ENCODE data around the gene CECR2. TPM values are rescaled to one million over a fixed set of nuclear protein-coding genes. Genes with fewer than 3 reads are reported as not detected.
"Not testable (repeated sequence)": the region's sequence is repeated elsewhere in the genome, so short reads cannot be mapped to it uniquely, and the experiment has no call there.

The CECR2 gene
- polyA plus RNA-seq, 1 donor from 2014 or later: not detected

DNA sequence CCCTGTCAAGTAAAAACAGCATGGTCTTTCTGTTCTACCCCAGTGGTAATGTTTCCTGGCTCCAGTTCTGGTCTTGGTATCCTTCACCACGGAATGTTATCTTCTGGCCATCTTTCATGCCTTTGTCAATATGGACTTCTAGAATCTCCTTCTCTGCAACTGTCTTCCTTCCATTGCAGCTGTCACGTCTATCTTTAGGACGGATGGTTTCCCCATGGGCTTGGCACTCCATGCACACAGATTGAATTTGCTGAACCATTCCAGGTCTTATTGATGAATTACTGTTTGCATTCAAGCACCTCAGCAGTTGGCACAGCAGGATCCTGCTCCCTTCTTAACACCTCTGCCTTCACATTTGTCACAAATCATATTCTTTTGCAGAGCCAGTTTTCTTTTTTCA is 149.1 kb downstream of the CECR2 start:
- no peak overlapping the region for H3K27ac Mint-ChIP-seq
- no peaks in the 10 kb centered on the region for H3K36me3 Mint-ChIP-seq
- no peaks in the 10 kb centered on the region for H3K9me3 Mint-ChIP-seq
- no peak overlapping the region for H3K4me3 Mint-ChIP-seq
- H3K4me1 Mint-ChIP-seq: peaks cover 0 to 2% (median 0%) of the 10 kb centered on the region in 3 donors
- H3K27me3 Mint-ChIP-seq: peaks cover 14% of the 10 kb centered on the region

DNA sequence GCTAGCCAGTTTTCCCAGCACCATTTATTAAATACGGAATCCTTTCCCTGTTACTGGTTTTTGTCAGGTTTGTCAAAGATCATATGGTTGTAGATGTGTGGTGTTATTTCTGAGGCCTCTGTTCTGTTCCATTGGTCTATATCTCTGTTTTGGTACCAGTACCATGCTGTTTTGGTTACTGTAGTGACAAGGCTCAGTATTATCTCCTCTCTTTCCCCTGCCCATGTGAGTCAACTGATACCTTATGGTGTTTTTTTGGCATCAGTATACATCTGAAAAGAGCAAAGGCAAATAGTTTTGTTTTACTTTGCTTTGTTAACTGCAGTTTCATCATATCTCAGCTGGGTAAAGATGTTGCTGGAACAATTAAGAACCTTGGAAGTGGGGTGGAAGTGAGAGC is 152.7 kb downstream of the CECR2 start:
- H3K27me3 Mint-ChIP-seq: peaks cover 27% of the 10 kb centered on the region
- not testable (repeated sequence) for H3K36me3 Mint-ChIP-seq, H3K9me3 Mint-ChIP-seq, H3K4me3 Mint-ChIP-seq, H3K27ac Mint-ChIP-seq, H3K4me1 Mint-ChIP-seq

DNA sequence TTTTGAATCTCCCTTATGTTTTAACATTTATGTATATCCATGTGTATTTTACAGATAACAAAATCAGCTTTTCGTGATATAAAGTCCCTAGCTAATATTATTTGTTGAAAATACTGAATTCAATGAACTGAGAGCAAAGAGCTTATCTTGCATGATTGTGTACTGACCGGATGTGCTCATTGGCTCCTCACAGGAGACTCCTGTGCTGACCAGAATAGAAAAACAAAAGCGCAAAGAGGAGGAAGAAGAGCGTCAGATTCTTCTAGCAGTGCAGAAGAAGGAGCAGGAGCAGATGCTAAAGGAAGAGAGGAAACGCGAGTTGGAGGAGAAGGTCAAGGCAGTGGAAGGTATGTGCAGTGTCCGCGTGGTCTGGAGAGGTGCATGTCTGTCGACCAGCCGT is 154.7 kb downstream of the CECR2 start:
- H3K4me3 Mint-ChIP-seq: no peak overlapping the region
- H3K4me1 Mint-ChIP-seq: peaks cover 0 to 3% (median 2%) of the 10 kb centered on the region in 3 donors
- H3K27ac Mint-ChIP-seq: no peak overlapping the region
- no peaks in the 10 kb centered on the region for H3K36me3 Mint-ChIP-seq
- H3K9me3 Mint-ChIP-seq: peaks cover 0 to under 1% (median 0%) of the 10 kb centered on the region in 3 donors
- peaks cover 34% of the 10 kb centered on the region for H3K27me3 Mint-ChIP-seq

DNA sequence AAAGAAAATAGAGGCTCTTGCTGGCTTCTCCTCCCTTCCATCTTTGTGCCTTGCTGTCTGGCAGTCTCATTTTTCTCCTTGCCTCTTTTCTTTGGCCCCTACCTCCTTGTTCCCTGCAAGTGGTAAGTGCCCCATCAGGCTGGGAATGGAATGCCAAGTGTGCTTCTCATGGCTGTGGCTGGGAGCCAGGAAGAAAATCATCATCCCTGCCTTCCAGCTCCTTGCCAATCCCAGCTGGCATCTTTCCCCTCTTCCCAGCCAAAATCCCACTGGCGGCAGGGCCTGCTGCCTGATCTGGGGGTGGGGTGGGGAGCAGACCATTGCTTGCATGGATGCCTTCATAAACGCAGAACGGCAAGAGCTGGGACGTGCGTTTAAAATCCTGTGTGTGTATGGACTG is 167.0 kb downstream of the CECR2 start:
- H3K4me1 Mint-ChIP-seq: no peaks in the 10 kb centered on the region
- no peak overlapping the region for H3K4me3 Mint-ChIP-seq
- no peaks in the 10 kb centered on the region for H3K27me3 Mint-ChIP-seq
- H3K36me3 Mint-ChIP-seq: no peaks in the 10 kb centered on the region
- no peak overlapping the region for H3K27ac Mint-ChIP-seq
- H3K9me3 Mint-ChIP-seq: no peaks in the 10 kb centered on the region

DNA sequence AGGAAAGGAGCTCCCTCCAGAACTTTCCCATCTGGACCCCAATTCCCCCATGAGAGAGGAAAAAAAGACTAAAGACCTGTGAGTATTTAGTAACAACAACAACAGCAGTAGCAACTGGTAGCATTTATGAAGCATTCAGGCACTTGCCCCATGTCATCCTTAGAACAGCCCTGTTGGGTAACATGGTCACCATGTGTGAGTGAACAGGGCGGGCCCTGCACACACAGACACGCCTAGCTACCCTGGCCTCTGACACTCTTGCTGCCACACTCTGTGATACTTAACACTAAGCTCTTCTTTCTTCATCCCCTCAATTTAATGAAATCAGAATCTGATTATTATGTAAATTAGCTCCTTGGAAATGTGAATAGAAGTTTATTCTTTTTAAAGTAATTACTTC is 167.9 kb downstream of the CECR2 start:
- Mint-ChIP-seq H3K36me3 (no peaks in the 10 kb centered on the region), H3K4me1 (no peaks in the 10 kb centered on the region), H3K4me3 (no peak overlapping the region), H3K27me3 (no peaks in the 10 kb centered on the region), H3K9me3 (no peaks in the 10 kb centered on the region), H3K27ac (no peak overlapping the region)

DNA sequence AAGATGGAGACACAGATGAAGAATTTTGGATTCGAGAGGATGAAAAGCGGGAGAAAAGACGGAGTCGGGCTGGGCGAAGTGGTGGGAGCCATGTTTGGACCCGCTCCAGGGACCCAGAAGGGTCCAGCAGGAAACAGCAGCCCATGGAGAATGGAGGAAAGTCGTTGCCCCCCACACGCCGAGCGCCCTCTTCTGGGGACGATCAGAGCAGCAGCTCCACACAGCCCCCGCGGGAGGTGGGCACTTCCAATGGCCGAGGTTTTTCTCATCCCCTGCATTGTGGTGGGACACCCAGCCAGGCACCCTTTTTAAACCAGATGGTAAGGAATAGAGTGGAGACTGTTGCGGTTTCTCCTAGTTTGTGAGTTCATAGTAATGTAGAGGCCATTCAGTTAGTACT is 171.2 kb downstream of the CECR2 start:
- no peak overlapping the region for H3K27ac Mint-ChIP-seq
- no peaks in the 10 kb centered on the region for H3K27me3 Mint-ChIP-seq
- no peak overlapping the region for H3K4me3 Mint-ChIP-seq
- H3K4me1 Mint-ChIP-seq: no peaks in the 10 kb centered on the region
- H3K9me3 Mint-ChIP-seq: no peaks in the 10 kb centered on the region
- no peaks in the 10 kb centered on the region for H3K36me3 Mint-ChIP-seq

DNA sequence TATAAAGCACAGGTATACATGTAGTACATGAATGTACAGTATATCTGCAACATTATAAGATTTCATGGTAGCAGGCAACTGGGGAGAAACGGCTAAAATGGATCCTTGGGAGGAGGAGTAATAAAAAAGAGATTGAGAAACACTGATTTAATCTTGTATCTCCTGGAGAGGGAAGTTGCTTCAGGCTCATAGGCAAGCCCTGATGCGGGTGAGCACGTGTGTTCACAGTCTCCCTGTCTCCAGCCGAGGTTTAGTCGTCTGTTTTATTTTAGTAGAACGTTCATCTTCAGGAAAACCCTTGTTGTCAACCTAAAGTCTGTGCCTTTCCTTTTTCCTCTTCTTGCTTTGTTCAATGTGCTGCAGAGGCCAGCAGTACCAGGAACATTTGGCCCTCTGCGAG is 172.2 kb downstream of the CECR2 start:
- Mint-ChIP-seq H3K27ac (no peak overlapping the region), H3K4me3 (no peak overlapping the region), H3K36me3 (no peaks in the 10 kb centered on the region)

DNA sequence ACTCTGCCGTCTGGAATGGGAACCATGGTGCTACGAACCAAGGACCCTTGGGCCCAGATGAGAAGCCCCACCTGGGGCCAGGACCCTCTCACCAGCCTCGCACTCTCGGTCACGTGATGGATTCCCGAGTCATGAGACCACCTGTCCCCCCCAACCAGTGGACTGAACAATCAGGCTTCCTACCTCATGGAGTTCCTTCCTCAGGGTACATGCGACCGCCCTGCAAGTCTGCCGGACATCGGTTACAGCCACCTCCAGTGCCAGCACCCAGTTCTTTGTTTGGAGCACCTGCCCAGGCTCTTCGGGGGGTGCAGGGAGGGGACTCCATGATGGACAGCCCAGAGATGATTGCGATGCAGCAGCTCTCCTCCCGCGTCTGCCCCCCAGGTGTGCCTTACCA is 173.2 kb downstream of the CECR2 start:
- Mint-ChIP-seq H3K9me3 (no peaks in the 10 kb centered on the region), H3K4me3 (no peak overlapping the region), H3K27ac (no peak overlapping the region), H3K36me3 (no peaks in the 10 kb centered on the region), H3K4me1 (no peaks in the 10 kb centered on the region), H3K27me3 (no peaks in the 10 kb centered on the region)

More for the DNA sequence above, 172.2 kb downstream of the CECR2 start:
- H3K27me3 Mint-ChIP-seq: no peaks in the 10 kb centered on the region
- H3K9me3 Mint-ChIP-seq: no peaks in the 10 kb centered on the region
- H3K4me1 Mint-ChIP-seq: no peaks in the 10 kb centered on the region

DNA sequence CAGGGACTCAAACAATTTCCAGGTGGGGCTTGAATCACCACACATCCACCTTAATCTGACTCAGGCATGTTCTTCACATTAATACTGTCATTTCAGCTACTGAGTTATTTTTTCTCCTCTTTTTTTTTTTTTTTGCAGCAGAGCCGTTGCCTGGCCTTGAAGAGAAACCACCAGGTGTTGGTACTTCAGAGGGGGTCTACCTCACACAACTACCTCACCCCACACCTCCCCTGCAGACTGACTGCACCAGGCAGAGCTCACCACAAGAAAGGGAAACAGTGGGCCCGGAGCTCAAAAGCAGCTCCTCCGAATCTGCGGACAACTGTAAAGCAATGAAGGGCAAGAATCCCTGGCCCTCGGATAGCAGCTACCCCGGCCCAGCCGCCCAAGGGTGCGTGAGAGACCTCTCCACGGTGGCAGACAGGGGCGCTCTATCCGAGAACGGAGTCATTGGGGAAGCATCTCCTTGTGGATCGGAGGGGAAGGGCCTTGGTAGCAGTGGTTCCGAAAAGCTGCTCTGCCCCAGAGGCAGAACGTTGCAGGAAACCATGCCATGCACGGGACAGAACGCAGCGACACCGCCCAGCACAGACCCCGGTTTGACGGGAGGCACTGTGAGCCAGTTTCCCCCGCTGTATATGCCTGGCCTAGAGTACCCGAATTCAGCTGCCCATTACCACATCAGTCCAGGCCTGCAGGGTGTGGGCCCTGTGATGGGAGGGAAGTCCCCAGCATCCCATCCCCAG is 178.9 kb downstream of the CECR2 start:
- no peak overlapping the region for H3K4me3 Mint-ChIP-seq
- no peaks in the 10 kb centered on the region for H3K36me3 Mint-ChIP-seq
- H3K4me1 Mint-ChIP-seq: no peaks in the 10 kb centered on the region
- no peaks in the 10 kb centered on the region for H3K9me3 Mint-ChIP-seq
- H3K27ac Mint-ChIP-seq: peak overlapping the region in 1 of 3 donors; percentile 81
- H3K27me3 Mint-ChIP-seq: no peaks in the 10 kb centered on the region

DNA sequence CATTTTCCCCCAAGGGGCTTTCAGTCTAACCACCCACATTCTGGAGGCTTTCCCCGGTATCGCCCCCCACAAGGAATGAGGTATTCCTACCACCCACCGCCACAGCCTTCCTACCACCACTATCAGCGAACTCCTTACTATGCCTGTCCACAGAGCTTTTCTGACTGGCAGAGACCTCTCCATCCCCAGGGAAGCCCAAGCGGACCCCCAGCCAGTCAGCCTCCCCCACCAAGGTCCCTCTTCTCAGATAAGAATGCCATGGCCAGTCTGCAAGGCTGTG is 179.4 kb downstream of the CECR2 start:
- H3K36me3 Mint-ChIP-seq: no peaks in the 10 kb centered on the region
- no peak overlapping the region for H3K4me3 Mint-ChIP-seq
- H3K27me3 Mint-ChIP-seq: no peaks in the 10 kb centered on the region
- peak overlapping the region in 1 of 3 donors; percentile 81 for H3K27ac Mint-ChIP-seq
- no peaks in the 10 kb centered on the region for H3K9me3 Mint-ChIP-seq
- H3K4me1 Mint-ChIP-seq: no peaks in the 10 kb centered on the region

DNA sequence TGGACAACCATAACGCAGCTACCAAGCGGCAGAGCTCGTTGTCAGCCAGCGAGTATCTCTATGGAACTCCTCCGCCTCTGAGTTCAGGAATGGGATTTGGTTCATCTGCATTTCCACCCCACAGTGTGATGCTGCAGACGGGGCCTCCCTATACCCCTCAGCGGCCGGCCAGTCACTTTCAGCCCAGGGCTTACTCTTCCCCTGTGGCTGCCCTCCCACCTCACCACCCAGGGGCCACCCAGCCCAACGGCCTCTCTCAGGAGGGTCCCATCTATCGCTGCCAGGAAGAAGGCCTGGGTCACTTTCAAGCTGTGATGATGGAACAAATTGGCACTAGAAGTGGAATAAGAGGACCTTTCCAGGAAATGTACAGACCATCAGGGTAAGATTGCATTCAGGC is 179.9 kb downstream of the CECR2 start:
- Mint-ChIP-seq H3K36me3 (no peaks in the 10 kb centered on the region), H3K9me3 (no peaks in the 10 kb centered on the region), H3K27ac (no peak overlapping the region), H3K27me3 (no peaks in the 10 kb centered on the region), H3K4me1 (no peaks in the 10 kb centered on the region), H3K4me3 (no peak overlapping the region)

DNA sequence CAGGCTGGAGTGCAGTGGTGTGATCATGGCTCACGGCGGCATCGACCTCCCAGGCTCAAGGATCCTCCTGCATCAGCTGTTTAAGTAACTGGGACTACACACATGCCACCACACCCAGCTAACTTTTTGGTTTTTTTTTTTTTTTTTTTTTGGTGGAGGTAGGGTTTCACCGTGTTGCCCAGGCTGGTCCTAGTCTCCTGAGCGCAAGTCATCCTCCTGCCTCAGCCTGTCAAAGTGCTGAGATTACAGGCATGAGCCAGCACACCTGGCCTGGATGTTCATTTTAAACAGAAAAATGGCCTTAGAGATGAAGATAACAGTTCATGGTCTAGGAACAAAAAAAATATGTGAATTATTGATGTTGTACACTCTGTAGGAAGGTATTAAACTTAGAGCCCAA is 180.4 kb downstream of the CECR2 start:
- Mint-ChIP-seq H3K27ac (no peak overlapping the region), H3K4me1 (no peaks in the 10 kb centered on the region), H3K9me3 (no peaks in the 10 kb centered on the region), H3K36me3 (no peaks in the 10 kb centered on the region), H3K27me3 (no peaks in the 10 kb centered on the region), H3K4me3 (no peak overlapping the region)

DNA sequence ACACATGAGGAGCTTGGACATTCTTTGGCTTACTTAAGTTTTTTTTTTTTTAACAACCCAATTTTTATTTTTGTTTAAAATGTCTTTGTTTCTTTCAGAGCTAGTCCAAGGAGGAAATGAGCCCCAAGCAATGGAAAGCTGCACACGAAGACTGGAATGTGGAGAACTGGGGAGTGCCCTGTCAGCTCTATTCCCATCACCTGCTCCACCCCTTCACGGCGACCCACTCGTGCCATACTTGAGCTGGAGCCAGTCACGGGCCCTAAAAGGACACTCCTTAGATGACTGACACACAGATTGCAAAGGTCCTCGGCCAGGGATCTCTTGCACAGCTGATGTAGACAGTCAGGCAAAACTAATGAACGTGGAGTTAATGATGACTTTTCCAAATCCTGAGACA is 183.5 kb downstream of the CECR2 start:
- H3K27me3 Mint-ChIP-seq: no peaks in the 10 kb centered on the region
- H3K4me1 Mint-ChIP-seq: no peaks in the 10 kb centered on the region
- no peak overlapping the region for H3K27ac Mint-ChIP-seq
- H3K36me3 Mint-ChIP-seq: peaks cover 2% of the 10 kb centered on the region
- no peak overlapping the region for H3K4me3 Mint-ChIP-seq
- no peaks in the 10 kb centered on the region for H3K9me3 Mint-ChIP-seq

DNA sequence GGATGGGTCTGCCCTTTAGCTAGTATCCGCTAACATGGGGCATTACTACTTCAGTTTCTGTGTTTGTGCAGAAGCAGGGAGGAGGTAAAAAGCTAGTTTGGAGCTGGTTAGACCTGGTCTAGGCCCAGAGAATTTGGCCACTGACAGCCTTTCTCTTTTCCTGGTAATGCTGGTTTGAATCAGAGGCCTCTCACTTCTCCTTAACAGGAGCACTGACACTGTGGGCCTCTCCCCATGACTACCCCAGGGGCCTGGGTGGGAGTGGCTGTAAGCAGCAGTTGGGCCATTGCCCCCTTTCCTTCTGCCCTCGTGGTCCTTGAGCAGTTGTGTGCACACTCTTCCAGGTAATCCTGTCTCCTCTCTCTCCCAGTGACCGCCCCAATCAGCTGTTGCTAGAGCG is 185.6 kb downstream of the CECR2 start:
- H3K27ac Mint-ChIP-seq: no peak overlapping the region
- no peak overlapping the region for H3K4me3 Mint-ChIP-seq
- H3K9me3 Mint-ChIP-seq: no peaks in the 10 kb centered on the region
- H3K27me3 Mint-ChIP-seq: peaks cover 6% of the 10 kb centered on the region
- H3K4me1 Mint-ChIP-seq: peaks cover 0 to 2% (median 0%) of the 10 kb centered on the region in 3 donors
- peaks cover 2% of the 10 kb centered on the region for H3K36me3 Mint-ChIP-seq

DNA sequence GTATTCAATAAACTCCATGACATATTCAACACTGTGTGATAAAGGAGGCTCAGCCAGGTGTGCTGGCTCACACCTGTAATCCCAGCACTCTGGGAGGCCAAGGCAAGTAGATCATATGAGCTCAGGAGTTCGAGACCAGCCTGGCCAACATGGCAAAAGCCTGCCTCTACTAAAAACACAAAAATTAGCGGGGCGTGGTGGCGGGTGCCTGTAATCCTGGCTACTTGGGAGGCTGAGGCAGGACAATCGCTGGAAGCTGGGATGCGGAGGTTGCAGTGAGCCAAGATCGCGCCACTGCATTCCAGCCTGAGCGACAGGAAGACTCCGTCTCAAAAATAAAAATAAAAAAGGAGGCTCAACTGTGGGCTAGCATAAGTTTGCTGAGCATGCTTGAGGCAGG is 189.9 kb downstream of the CECR2 start:
- Mint-ChIP-seq H3K36me3 (peaks cover 2% of the 10 kb centered on the region), H3K27me3 (peaks cover 8% of the 10 kb centered on the region), H3K4me1 (peaks cover 0 to 2% (median 0%) of the 10 kb centered on the region in 3 donors), H3K4me3 (no peak overlapping the region), H3K27ac (peak overlapping the region in 1 of 3 donors; percentile 13), H3K9me3 (no peaks in the 10 kb centered on the region)

DNA sequence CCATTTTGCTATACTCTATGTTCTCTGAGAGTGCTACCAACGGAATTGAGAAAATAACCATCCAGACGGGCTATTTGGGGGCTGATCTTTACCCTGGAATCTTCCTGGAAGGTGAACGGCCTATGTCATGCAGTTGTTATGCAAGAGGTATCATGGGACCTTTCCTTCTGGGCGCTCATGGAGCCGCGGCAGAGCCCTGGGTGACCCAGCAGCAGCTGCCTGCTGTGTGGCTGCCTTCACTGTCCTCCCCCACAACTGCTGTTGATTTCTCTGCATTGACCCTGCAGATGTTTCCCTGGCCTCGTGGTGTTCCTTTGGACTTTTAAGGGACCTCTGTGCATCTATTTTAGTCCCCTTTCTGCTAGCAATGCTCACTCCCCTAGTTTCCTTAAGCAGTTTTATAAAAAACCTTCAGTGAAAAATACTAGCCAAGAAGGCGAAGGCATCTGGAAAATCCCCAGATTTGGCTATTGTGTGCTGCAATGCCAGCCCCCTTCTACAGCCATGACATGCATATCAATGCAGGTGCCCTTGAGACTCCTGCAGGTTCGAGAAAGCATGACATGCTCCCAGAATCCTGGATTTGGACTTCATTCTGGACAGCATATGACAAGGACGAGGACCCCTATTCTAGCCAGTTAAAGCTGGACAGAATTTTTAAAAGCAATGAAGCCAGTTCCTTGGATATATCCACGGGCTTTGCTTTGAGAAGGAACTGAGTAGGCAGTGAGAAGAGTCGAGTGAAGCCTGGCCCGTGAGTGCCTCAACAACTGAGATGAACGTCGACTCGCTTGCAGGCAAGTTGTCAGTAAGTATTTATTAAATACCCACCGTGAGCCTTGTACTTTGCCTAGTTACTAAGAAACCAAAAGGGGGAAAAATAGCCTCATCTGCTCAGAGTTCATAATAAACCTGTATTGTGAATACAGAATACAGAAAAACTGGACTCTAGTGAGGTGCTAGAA is 193.9 kb downstream of the CECR2 start, which contains the start of gene SLC25A18:
SLC25A18 (plus strand) TSS at position 593 of the 965 bp plus-strand sequence. CDS start 16,447 bp downstream, outside the sequence.
- H3K4me1 Mint-ChIP-seq: peaks cover 0 to 2% (median 0%) of the 10 kb centered on the region in 3 donors
- no peak within 1 kb of the TSS for H3K27ac Mint-ChIP-seq
- no peaks in the 10 kb centered on the region for H3K36me3 Mint-ChIP-seq
- H3K27me3 Mint-ChIP-seq: peaks cover 9% of the 10 kb centered on the region
- no peak within 1 kb of the TSS for H3K4me3 Mint-ChIP-seq
- H3K9me3 Mint-ChIP-seq: no peaks in the 10 kb centered on the region
